NCI-H1417 treated with DMSO at 0.1 percent for 48 hours (cell line): ENCODE results near the gene KCND3.
"Not testable (repeated sequence)": the region's sequence is repeated elsewhere in the genome, so short reads cannot be mapped to it uniquely, and the experiment has no call there.

Source experiments
- DNase-seq: peaks from one replicate; lab custom pipeline; 2025; lab: John Stamatoyannopoulos, UW

KCND3 gene

GRCh38 chr1:111811891-111812290 lies 177.6 kb downstream of the KCND3 start:
- no peak for DNase-seq

- no peak for DNase-seq
Observed at GRCh38 chr1:111805251-111805650, 184.2 kb downstream of the KCND3 start.

GRCh38 chr1:111804776-111805175 lies 184.7 kb downstream of the KCND3 start:
- no peak for DNase-seq

DNA sequence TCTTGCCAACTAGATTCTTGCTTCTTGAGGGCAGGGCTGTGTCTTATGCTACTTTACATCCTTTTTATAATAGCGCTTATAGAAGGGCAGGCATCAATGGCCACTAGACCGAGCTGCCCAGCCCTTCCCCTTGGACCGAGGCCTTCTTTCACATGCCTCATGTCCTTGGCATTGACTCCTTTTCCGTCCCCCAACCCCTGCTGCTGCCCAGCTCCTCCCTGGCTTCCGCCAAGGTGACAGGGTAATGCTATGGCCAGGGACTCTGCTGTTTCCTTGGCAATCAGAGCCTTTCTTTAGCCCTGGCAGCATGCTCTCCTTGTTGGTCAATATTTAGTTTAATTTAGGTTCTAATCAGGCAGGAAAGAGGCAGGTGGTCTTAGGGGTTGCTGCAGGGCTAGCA lies 185.5 kb downstream of the KCND3 start:
- DNase-seq: peak; percentile 8

- DNase-seq: no peak
Observed at GRCh38 chr1:111802984-111803383, 186.5 kb downstream of the KCND3 start.

DNA sequence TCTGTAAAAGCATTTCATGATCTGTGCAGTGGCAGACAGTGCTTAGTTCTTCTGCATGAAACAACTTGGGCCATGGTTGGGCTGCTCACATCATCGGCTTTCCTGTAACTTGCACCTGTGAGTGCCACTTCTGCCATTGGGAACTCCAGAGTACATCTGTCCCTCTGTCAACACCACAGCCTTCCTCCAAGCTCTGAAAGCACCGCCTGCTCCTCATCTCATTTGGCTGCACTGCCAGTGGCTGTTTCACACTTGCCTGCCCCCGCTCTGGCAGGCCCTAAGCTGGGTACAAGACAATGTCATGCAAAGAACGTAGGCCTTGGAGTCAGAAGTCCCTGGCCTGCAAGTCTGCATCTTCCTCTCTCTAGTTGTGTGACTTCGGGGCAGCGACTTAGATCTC lies 187.4 kb downstream of the KCND3 start:
- no peak for DNase-seq

DNA sequence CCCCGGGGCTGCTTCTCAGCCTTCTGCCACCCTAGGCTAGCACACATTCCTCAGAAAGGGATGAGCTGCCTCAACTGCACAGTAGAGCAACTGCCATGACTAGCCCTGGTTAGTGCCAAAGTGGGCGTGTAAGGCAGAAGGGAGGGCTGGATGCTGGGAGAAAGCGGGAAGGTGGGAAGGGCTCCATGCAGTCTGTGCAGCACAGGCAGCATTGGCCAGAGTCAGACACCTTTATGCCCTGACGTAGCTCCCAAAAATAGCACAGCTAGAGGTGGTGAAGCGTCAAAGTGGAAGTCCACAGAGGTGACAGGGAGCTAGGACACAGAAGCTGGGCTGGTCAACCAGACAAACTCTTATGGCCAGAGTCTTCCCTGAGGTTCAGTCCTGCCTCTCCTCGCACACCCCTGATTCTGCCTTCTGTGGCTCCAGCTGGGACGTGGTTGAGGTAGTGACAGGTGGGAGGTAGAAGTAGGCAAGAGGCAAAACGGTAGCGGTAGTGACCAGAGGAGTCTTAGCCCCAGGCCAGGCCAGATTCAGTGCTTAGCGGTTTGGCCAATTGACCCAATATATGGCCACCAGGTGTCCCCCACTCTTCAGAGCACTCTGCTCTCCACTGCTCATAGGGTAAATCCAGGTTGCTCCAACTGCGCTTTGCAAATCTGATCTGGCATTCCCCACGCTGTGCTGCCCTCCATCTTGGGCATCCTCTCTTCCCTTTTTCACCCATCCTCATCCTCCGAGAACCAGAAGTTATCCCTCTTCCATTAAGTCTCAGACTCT lies 188.2 kb downstream of the KCND3 start:
- no peak for DNase-seq

DNA sequence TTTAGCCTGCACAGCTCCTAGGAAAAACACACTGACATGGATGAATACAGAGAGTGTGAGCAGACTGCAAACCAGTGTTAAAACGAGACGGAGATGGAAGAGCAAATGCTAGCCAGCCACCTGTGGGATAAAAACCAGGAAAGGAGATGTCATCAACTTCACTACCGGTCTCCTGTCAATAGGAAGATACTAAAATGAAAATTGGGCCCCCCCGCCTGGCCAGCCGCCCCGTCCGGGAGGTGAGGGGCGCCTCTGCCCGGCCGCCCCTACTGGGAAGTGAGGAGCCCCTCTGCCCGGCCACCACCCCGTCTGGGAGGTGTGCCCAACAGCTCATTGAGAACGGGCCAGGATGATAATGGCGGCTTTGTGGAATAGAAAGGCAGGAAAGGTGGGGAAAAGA lies 189.7 kb downstream of the KCND3 start:
- not testable (repeated sequence) for DNase-seq

DNA sequence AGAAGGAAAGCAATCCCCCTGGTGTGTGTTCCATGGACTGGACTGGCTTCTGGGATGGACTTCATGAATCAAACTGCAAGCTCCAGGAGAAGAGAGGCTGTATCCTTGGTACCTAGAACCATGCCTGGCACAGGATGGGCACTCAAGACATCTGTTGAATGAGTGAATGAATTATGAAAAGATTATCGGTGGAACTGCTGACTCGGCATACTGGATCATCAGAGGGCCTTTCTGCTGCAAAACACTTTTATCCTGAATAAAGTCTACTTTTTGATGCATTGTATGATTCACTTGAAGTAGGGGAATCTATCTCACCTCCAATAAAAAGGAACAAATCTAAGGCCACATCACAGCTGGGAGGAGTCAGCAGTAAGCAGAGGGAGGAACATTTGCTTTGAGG lies 190.9 kb downstream of the KCND3 start:
- DNase-seq: no peak

DNA sequence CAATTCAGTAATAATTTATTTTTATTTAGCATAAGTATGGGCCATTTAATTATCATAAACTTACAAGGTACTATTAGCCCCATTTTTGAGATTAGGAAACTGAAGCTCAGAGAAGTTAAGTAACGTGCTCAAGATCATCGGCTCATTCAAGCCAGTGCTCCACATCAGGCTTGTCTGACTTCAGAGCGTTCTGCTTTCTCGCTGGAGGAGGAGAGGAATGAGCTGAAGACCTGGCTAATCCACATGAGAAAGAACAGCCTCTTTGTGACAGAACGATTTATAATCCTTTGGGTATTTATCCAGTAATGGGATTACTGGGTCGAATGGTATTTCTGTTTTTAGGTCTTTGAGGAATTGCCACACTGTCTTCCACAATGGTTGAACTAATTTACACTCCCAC lies 194.1 kb downstream of the KCND3 start:
- no peak for DNase-seq

DNA sequence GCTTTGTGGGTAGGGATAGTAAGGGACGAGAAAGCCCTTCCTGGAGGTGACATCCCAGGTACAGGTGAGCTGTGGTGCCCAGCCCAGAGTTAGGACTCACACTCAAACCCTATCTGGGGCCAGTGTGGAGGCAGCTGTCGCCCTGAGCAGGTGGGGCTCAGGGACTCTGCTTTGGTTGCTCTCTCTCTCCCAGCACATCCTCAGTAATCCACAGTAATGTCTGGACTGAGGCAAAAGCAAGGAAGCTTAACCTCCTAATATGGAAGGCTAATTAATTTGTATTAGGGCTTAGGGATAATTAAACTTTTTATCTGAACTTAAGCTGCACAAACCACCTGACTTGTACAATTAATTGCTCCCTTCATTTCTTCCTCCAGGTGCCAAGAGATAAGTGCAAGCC lies 195.5 kb downstream of the KCND3 start:
- no peak for DNase-seq

DNA sequence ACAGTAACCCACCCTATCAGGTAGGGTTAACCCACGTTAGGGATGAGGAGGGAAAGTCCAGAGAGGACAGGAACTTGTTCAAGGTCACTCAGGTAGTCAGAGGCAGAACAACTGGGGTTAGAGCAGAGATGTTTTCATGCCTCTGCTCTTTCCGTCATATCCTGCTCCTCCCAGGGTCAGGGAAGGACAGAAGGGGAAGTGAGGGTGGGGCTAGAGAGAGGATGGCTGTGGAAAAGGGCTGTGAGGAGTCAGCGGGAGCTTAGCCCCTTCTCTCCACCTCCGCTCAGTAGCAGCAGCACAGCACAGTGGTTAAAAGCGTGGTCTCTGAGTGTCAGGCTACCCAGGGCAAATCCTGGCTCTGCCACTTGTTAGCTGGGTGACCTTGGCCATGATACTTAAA lies 197.2 kb downstream of the KCND3 start:
- DNase-seq: no peak

GRCh38 chr1:111791776-111792175 lies 197.7 kb downstream of the KCND3 start:
- DNase-seq: no peak

DNA sequence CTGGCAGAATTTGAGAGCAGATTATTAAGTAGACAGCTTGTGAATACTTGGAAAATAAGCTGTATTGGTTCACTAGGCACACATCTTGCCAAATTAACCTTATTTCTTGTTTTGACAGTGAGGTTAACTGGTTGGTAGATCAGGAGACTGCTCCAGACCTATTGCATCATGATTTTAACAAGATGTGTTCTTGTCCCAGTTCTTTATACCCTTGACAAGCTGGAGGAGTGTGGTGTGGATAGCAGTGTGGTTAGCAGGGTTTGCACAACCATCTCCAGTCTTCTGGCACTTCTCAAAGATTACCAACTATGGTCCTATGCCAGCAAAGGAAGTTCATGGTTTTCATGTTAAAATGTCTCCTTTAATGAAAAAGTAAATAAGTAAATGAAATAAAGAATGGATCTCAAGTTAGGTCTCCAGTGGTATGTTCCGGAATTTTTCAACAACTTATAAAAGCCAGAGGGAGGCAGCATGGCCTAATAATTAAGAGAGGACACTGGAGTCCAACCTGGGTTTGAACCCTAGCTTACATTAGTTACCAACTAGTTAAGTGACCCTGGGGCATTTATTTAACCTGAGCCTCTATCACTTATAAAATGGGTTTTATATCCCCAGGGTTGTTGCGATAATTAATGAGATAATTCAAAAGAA lies 199.7 kb downstream of the KCND3 start:
- no peak for DNase-seq

DNA sequence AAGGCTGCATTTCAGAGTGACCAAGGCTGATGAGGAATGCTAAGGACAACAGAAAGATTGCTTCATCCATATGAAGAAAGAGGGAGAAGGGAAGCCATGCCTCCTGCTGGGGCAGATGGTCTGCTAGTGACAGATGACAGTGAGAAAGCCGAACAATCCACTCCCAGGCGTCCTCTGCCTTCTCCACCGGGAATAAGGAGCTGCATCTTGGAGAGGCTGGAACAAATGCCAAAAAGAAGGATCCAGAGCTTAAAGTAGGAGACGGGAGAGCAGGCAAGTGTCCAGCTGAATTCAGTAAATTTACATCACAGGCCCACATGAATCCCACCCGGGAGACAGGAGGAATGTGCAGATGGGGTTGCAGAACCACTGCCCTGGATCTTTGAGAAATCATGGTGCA lies 200.3 kb downstream of the KCND3 start:
- no peak for DNase-seq

- DNase-seq: no peak
Observed at GRCh38 chr1:111786669-111787207, 202.7 kb downstream of the KCND3 start.

DNA sequence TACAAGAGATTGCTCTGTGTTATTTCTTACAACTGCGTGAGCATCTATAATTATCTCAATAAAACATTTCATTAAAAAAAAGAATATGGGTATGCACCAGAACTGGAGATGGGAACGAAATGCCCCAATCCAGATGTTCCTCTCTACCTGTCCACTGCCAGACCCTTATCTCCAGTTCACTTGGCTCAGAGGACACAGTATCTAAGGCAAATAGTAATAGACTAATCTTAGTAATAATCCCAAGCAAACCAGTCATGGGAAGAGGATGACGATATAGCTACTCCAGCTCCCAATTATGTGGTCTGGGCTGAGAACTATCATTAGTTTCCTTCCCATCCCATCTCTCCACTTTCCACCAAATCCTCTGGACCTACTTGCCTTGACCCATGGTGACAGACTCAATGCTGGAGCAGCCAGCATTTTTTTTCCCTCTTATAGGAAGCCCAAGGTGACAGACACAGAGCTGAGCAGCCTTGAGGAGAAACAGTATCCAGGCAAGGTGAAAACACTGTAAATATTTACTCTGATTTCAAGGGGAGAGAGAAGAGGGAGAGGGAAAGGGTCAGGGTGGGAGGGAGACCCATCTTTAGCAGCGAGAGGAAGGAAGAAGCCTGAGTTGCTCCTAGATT lies 205.1 kb downstream of the KCND3 start:
- no peak for DNase-seq

GRCh38 chr1:111779546-111779945 lies 209.9 kb downstream of the KCND3 start:
- DNase-seq: no peak

DNA sequence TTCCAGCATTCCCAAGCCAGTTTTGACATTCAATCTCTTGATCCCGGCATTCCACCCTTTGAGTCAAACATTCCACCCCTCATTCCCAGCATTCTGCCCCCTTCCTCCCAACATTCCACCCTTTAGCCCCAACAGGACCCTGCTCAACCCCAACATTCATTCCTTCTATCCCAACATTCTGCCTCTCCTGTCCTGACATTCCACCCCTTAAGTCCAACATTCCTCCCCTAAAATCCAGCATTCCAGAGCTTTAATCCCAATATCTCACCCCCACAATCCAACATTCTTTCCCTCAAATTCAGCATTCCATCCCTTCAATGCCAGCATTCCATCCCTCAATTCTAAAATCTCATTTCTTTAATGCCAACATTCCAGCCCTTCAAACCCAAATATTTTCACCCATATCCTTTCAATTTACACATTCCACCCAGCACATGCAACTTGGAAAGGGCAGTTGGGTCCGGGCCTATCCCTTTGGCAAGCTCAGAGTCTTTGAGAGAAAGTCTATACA lies 210.9 kb downstream of the KCND3 start:
- DNase-seq: no peak

GRCh38 chr1:111778066-111778465 lies 211.4 kb downstream of the KCND3 start:
- no peak for DNase-seq

DNA sequence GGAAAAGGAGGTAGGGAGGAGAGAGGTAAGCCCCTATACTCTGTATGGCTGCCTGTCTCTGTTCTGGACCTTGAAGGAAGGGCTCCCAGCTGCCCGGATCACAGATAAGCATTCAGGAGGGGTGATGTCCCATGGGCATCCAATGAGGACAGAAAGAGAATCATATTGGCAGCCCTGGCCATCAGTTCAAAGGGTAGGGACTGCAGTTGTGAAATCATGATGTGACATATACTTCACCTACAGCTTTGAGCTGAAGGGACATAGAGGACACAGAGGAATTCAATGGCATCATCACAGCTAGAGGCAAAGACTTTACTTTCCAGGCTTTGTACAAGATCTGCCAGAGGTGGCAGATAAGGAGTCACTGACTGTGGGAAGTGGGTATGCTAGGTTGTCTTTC lies 212.2 kb downstream of the KCND3 start:
- DNase-seq: no peak

DNA sequence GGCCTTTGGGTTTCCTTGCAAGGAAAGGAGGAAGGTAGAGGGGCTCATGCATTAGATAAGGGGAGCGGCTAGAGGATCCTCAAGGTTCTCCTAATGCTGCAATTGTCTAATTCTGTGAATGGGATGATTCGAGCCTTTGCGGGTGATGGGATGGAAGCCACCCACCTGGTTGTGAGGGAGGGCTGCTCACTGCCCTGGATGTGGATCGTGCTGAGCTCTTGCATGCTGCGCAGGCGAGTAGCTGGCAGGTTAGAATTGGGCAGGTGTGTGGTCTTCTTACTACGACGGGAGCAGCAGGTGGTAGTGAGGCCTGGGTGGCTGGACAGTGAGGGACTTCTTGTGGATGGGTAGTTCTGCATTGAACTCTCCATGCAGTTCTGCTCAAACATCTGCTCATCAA lies 212.6 kb downstream of the KCND3 start:
- no peak for DNase-seq

DNA sequence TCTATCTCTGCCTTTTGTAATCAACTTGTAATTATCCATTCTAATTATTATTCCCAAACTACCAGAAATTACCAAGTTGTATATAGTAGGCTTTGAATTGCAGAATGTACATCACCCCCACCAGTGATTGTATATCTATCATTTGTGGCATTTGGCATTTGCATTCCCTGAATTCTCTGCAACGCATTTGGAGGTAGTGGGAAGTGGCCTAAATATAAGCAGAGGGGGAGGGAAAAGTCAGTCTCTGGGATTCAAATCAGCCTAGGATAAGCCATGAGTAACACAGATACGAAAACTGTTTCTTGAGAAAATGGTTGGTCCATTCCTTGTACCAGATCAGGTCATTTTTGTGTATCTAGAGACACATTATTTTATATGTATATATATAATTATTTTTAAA lies 213.1 kb downstream of the KCND3 start:
- no peak for DNase-seq
